ENCODE results near the gene FMNL2.
A peak's percentile ranks its signal among the peaks of the same experiment; 100 is the strongest.
"Not testable (repeated sequence)": the region's sequence is repeated elsewhere in the genome, so short reads cannot be mapped to it uniquely, and the experiment has no call there.

Gene FMNL2

GRCh38 chr2:152499896-152500735 lies 165.1 kb downstream of the FMNL2 start:
- no peak for DNase-seq

- no peak for DNase-seq
These were observed 165.8 kb downstream of the FMNL2 start for GRCh38 chr2:152500772-152501171.

GRCh38 chr2:152501666-152502065 lies 166.7 kb downstream of the FMNL2 start:
- DNase-seq = no peak

DNA sequence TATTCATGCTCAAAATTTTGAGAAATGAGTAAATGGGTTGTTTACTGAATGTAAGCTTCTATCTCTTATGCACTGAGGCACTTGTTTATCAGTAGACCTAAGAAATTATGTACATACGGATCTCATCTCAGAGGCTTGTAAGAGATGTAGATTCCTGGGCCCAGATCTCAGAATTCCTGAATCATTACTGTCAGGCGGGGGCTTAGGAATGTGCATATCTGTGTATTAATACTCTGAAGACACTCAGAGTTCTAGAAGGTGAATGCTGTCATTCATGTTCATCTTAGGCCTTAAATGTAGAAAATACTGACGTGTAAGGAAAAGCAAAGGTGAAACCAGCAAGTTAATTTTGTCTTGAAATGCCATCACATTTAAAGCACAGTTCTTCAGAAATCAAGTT lies 169.6 kb downstream of the FMNL2 start:
- DNase-seq = no peak

DNA sequence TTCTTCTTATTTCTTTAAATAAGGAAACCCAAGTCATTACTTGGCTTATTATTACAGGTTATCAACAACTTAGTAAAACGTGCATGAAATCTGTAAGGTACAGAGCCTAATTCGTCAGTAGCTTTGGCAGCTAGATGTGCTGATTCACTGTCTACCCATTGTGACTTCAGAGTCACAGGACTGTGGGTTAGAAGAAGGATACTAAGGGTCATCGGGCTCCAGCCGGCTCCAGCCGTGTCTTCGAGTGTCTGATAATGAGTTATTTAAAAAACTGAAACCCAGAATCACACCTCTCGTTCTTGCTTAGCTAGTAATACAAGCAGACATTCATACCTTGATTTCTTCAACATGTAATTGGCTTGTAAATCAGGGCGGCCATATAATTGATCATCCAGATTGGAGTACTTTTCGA lies 170.5 kb downstream of the FMNL2 start:
- peak; percentile 89 for DNase-seq

DNA sequence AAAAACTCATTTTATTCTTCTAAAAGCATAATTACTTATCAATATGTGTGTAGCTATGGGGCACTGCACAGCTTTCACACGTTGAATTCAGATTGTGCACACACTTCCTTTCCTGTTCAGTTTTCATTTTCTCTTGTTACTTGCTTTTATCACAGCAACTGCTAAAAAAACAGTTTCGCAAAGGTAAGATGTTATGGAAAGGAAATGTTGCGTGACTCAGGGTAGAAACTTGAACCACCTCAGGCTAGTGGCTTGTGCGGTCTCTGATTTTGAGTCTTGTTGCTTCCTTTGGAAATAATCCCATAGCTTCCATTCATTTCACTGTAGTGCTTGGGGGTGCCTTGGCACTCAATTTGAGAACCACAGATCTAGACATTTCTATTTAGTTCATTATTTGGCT lies 171.9 kb downstream of the FMNL2 start:
- DNase-seq = no peak

GRCh38 chr2:152507907-152508306 lies 172.9 kb downstream of the FMNL2 start:
- DNase-seq = no peak

GRCh38 chr2:152508446-152508845 lies 173.5 kb downstream of the FMNL2 start:
- no peak for DNase-seq

GRCh38 chr2:152509772-152510491 lies 175.0 kb downstream of the FMNL2 start:
- DNase-seq = no peak

- DNase-seq = peak; percentile 18
These were observed 175.6 kb downstream of the FMNL2 start for GRCh38 chr2:152510621-152511020.

DNA sequence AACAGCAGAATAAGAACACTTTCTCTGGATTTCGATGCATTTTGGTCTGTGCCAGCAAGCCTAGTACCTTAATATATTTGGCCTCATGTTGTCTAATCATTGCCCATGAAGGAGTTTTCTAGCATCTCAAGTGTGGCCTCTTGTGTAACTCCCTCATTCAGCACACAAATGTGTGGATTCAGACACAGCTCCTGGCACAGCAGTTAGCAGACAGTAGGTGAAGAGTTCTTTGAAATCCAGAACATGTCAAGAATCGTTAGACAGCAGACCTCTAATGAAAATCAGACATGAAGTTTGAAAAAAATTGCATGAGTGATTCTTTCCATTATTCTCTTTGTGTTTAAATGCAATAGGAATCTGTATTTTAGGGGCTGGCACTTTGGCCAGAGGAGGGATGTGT lies 177.0 kb downstream of the FMNL2 start:
- DNase-seq = no peak

DNA sequence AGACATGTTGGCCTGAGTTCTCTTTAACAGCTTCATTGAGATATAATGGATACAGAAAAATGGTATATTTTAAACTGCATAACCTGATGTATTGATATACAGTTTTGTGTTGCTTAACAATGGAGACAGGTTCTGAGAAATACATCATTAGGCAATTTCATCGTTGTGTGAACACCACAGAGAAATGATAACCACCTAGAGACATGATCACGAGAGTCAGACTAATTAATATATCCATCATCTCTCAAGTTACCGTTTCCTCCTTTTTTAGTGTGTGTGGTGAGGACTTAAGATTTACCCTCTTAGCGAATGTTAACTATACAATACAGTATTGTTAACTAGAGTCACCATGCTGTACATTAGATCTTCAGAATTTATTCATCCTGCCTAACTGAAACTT lies 178.1 kb downstream of the FMNL2 start:
- no peak for DNase-seq

GRCh38 chr2:152513681-152514080 lies 178.7 kb downstream of the FMNL2 start:
- DNase-seq = no peak

DNA sequence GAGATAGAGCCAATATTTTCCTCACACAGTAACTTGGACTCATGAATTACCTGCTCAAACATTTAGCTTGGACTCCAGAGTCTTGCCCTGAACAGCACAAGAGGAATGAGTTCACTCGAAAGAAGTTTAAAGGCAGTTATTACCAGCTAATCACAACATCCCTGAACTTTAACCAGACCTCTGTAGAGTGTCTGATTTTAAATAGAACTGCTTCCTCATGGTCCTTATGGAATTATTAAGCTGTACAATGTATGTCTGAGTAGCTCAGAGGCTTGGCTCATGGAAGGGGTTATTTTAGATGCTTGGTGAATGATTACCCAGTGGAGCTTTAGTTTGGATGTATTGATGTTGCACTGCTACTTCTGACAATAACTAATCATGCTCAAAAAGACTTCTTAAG lies 183.1 kb downstream of the FMNL2 start:
- DNase-seq = no peak

DNA sequence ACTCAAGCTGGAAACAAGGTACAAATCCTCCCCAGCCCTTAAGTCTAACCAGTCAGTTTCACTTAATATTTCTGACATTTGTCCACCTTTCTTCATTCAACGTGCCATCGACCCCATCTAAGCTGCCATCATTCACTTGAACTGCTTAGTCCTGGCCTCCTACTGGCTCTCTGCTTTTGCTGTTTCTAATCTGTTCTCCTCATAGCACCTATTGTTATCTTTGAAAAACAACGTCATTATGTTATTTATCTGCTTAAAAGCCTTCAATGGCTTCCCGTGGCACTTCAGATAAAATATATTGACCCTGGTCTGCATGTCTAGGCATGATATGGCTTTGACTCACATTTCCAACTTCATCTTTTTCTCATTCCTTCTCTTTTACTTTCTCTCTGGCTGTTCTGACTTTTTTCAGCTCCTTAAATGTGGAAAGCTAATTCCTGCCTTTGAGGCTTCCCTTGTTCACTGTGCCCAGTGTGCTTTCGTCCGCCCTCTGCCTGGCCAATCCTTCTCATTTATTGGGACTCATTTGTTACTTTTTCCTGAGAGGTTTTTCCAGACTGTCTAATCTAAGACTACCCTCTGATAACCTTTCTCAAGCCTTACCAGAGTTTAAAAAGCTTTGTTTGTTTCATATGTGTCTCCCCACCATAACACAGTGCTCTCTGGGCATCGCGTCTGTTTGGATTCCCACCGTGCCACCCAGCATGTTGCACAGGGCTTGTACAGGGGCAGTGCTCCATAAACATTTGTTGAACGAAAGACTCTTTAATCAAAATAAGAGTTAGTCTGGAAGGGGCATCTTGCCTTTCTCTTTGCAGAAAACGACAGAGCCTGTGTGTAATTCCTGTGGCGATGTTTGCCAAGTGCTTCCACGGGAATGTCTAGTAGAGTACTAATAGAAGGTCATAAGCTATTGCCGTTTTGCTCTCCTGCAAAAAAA lies 183.9 kb downstream of the FMNL2 start:
- no peak for DNase-seq

DNA sequence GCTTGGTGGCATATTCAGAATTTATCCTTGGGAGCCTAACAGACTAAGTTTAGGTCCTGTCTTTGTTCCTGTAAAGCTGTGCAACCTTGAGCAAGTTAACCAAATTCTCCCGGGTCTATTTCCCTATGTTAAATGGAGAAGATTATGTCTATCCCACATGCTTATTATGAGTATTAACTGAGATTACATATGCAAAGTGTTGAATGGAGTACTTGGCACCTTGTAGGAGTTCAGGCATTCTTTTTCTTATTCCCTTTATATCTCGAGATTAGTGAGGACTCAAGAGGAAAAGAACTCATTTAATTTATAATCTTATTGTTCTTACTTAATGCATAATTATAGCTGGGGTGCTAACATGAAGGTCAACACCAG lies 184.6 kb downstream of the FMNL2 start:
- no peak for DNase-seq

GRCh38 chr2:152520759-152521158 lies 185.8 kb downstream of the FMNL2 start:
- no peak for DNase-seq

- not testable (repeated sequence) for DNase-seq
These were observed 187.5 kb downstream of the FMNL2 start for GRCh38 chr2:152522446-152522845.

- DNase-seq = no peak
These were observed 188.1 kb downstream of the FMNL2 start for GRCh38 chr2:152523091-152523490.

DNA sequence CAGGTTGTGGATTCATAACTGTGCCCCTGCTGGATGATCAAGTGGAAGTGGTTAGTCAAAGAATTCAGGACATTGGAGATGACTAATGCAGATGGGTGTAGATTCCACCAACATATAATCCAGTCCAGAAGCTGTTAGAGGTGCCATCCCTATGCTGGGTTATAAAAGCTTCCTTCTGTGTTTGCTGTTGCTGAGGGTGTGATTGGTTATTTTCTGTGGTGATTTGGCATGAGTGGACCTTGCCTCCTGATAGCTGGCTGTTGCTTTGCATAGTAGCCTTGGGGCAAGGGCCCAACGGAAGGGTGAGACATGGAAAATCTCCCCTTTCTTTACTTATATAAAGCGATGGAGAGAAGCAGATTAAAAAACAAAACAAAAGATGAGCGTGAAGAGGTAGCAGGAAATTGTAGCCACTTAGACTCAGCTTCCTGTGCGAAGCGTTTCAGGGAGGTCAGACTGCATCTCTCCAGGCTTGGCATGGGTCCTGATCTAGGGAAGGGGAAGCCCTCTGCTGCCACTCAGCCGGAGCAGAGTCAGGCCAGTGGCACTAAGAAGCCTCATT lies 190.4 kb downstream of the FMNL2 start:
- DNase-seq = no peak

DNA sequence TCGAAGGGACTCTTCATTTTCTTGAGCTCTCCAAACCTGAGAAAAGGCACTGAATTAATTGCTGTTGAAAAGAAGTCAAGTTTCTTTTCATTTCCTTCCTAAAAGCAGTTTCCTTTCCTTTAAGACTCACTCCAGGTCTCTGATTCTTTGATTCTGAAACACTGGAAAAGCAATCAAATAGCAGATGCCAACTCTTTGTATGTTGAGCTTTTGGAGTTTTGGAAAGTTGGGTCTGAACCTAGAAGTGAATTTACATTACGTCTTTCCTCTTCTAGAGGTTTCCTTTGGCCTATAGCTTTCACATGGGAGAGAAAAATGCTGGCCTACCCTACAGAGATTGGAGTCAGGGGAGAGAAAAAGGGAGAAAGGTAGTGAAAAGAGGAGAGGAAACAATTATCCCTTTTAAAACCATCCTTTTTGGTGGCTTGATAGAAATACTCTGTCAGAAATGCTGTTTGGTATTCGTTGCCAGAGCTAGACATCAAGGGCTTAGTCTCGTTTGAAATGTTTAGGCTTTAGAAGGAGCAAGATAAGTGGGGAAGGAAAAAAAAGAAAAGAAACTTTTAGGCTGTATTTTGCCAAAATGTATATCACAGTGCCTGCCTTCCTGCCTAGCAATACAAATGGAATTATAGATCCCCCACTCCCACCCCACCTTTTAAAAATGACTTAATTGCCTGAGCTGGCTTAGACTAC lies 194.6 kb downstream of the FMNL2 start:
- no peak for DNase-seq

GRCh38 chr2:152532241-152532640 lies 197.3 kb downstream of the FMNL2 start:
- no peak for DNase-seq

Data from OCI-M1 (cell line).